CD4-positive, alpha-beta T cell treated with Interleukin-6 for 4 hours (primary cell): ENCODE measurements around the gene SLC25A39.

Experiments used
- DNase-seq: peaks from one replicate; pipeline ENCODE4 v3.0.0-alpha.2; 2020; ENCODE audit warnings: mixed read lengths

SLC25A39 gene

GRCh38 chr17:44272954-44273353 lies 51.7 kb downstream of the SLC25A39 start:
- no peak for DNase-seq

- no peak for DNase-seq
These were observed 52.2 kb downstream of the SLC25A39 start for GRCh38 chr17:44272321-44272951.
